Measurements from ENCODE around the gene ADGRB3. TPM values are rescaled to one million over a fixed set of nuclear protein-coding genes. Genes with fewer than 3 reads are reported as not detected.
A peak's percentile ranks its signal among the peaks of the same experiment; 100 is the strongest.

The ADGRB3 gene
- total and polyA plus RNA-seq, 2 experiments from 2014 or later: 1.2 to 1.4 TPM

- Histone ChIP-seq H3K9me3 (ENCODE audit: low read depth) (no peaks in the 10 kb centered on the region), H3K27me3 (no peaks in the 10 kb centered on the region), H3K27ac (no peak overlapping the region), H3K36me3 (no peaks in the 10 kb centered on the region), H3K4me3 (no peak overlapping the region), H3K4me1 (ENCODE audit: low read depth) (peaks cover 31% of the 10 kb centered on the region)
- no peak for DNase-seq (ENCODE audit: low read depth in 1 of 2, low spot score in 1 of 2)
- TF ChIP-seq, protein P1, sequence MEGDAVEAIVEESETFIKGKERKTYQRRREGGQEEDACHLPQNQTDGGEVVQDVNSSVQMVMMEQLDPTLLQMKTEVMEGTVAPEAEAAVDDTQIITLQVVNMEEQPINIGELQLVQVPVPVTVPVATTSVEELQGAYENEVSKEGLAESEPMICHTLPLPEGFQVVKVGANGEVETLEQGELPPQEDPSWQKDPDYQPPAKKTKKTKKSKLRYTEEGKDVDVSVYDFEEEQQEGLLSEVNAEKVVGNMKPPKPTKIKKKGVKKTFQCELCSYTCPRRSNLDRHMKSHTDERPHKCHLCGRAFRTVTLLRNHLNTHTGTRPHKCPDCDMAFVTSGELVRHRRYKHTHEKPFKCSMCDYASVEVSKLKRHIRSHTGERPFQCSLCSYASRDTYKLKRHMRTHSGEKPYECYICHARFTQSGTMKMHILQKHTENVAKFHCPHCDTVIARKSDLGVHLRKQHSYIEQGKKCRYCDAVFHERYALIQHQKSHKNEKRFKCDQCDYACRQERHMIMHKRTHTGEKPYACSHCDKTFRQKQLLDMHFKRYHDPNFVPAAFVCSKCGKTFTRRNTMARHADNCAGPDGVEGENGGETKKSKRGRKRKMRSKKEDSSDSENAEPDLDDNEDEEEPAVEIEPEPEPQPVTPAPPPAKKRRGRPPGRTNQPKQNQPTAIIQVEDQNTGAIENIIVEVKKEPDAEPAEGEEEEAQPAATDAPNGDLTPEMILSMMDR (IDR thresholded peaks at IDR 0.05; ENCODE audit: low read depth, low read length): no peak
These were observed 87.9 kb downstream of the ADGRB3 start for GRCh38 chr6:68722891-68723527.

DNA sequence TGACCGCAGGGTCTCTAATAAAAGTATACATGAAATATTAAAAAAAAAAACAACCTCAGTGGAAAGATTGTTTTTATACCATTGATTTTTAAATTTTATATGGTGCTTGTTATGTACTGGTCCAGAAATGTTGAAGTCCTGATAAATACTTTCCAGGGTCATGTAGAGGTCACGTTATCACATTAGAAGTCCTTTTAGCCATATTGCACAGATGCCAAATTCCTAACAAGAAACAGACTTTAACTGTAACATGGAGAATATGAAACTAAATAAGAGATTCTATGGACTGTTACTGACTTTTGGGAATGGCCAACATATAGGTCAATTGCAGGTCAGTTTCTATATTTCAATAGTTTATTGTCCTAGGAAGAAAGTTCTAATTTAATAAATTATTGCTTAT, 89.0 kb downstream of the ADGRB3 start:
- H3K27ac ChIP-seq: no peak overlapping the region
- TF ChIP-seq, protein P1 (IDR thresholded peaks at IDR 0.05; ENCODE audit: low read depth, low read length): no peak
- H3K4me3 ChIP-seq: no peak overlapping the region
- no peaks in the 10 kb centered on the region for H3K9me3 ChIP-seq (ENCODE audit: low read depth)
- H3K27me3 ChIP-seq: no peaks in the 10 kb centered on the region
- peaks cover 21% of the 10 kb centered on the region for H3K4me1 ChIP-seq (ENCODE audit: low read depth)
- no peaks in the 10 kb centered on the region for H3K36me3 ChIP-seq
- DNase-seq (ENCODE audit: low read depth in 1 of 2, low spot score in 1 of 2): peak; percentile 46 to 49

DNA sequence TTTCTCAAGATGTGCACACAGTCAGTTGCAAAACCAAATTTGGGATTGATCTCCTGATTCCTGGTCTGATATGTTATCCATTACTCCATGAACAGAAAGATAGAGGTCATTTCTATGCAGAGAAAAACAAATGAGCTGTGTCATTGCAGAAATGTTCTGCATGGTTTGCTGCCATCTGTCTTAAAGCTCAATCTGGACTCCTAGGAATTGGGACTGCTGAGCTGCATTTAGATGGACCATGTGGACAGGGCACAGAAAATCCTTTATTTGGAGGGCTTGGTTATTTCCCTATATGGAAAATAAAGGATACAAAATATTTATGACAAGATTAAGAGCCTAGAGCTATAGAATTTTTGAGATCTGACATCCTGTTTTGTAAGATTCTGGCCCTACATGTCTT, 91.3 kb downstream of the ADGRB3 start:
- DNase-seq (ENCODE audit: low read depth in 1 of 2, low spot score in 1 of 2): no peak
- peaks cover 19% of the 10 kb centered on the region for H3K4me1 ChIP-seq (ENCODE audit: low read depth)
- H3K27me3 ChIP-seq: no peaks in the 10 kb centered on the region
- H3K36me3 ChIP-seq: no peaks in the 10 kb centered on the region
- no peak overlapping the region for H3K4me3 ChIP-seq
- H3K27ac ChIP-seq: no peak overlapping the region
- TF ChIP-seq, protein P1 (IDR thresholded peaks at IDR 0.05; ENCODE audit: low read depth, low read length): no peak
- H3K9me3 ChIP-seq (ENCODE audit: low read depth): no peaks in the 10 kb centered on the region

DNA sequence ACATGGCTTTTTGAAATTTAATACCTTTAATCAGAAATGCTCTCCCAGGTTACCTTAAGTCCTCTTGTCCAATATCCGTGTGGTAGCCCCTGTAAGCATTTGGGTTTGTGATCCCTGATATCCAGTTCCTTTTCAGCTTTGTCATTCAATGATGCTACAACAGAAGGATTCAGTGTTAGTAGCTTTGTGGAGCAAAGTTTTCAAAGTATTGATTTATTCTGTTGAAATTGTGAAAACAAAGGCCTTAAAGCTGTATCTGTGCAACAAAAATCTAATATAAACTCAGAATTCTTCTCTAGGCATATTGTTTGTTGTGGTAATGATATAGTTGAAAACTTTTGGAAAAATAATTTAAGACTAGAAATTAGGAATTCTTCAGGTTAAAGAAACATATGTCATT, 91.9 kb downstream of the ADGRB3 start:
- peaks cover 19% of the 10 kb centered on the region for H3K4me1 ChIP-seq (ENCODE audit: low read depth)
- no peaks in the 10 kb centered on the region for H3K27me3 ChIP-seq
- no peaks in the 10 kb centered on the region for H3K9me3 ChIP-seq (ENCODE audit: low read depth)
- no peak overlapping the region for H3K27ac ChIP-seq
- H3K36me3 ChIP-seq: no peaks in the 10 kb centered on the region
- TF ChIP-seq, protein P1 (IDR thresholded peaks at IDR 0.05; ENCODE audit: low read depth, low read length): no peak
- DNase-seq (ENCODE audit: low read depth in 1 of 2, low spot score in 1 of 2): no peak
- H3K4me3 ChIP-seq: no peak overlapping the region

GRCh38 chr6:68727699-68728098, 92.6 kb downstream of the ADGRB3 start:
- TF ChIP-seq, protein P1 (IDR thresholded peaks at IDR 0.05; ENCODE audit: low read depth, low read length): no peak
- Histone ChIP-seq H3K9me3 (ENCODE audit: low read depth) (no peaks in the 10 kb centered on the region), H3K27me3 (no peaks in the 10 kb centered on the region)

More at GRCh38 chr6:68727699-68728098, 92.6 kb downstream of the ADGRB3 start:
- Histone ChIP-seq H3K27ac (no peak overlapping the region), H3K36me3 (no peaks in the 10 kb centered on the region), H3K4me3 (no peak overlapping the region), H3K4me1 (ENCODE audit: low read depth) (peaks cover 19% of the 10 kb centered on the region)
- no peak for DNase-seq (ENCODE audit: low read depth in 1 of 2, low spot score in 1 of 2)
